SK-N-SH (cell line): ENCODE results near the gene PDLIM5. TPM values are rescaled to one million over a fixed set of nuclear protein-coding genes. Genes with fewer than 3 reads are reported as not detected.

Experiments used
- CTCF ChIA-PET: fragments of 300-600, 350-600 bp; formaldehyde crosslinking; extraction: SDS; loops from one replicate; lab custom pipeline; 2021; lab: Yijun Ruan, JAX
- POLR2A ChIA-PET: fragments of 350-600 bp; sonication (Branson Sonifier 250); formaldehyde crosslinking; extraction: SDS; loops from one replicate; lab custom pipeline; 2020; ENCODE audit warnings: antibody characterized with exemption, inconsistent platforms; lab: Yijun Ruan, JAX
- DNase-seq: peaks from one replicate; pipeline ENCODE4 v3.0.0; 2012
- H2AFZ ChIP-seq: fragments of 200-600 bp; sonication (generic); 2 replicates; pipeline ENCODE4 v1.8.1; 2016; ENCODE audit warnings: antibody characterized with exemption, mild to moderate bottlenecking, low read depth
- H3F3A ChIP-seq: fragments of 200-600 bp; sonication (generic); replicated peaks from 2 replicates; pipeline ENCODE3; 2016; ENCODE audit warnings: antibody characterized with exemption, mild to moderate bottlenecking; ENCODE audit not compliant: insufficient read depth
- H3K27ac ChIP-seq, 2 experiments: fragments of 200-500 bp in 1 of 2; fragments of 200-600 bp in 1 of 2; sonication (Bioruptor generic) in 1 of 2; sonication (generic), shearing (Covaris generic) in 1 of 2; 2 replicates each; pipeline versions ENCODE4 v1.5.1 to v1.6.1; 2014 to 2016; ENCODE audit warnings: low read depth in 2 of 2, inconsistent platforms in 1 of 2, low read length in 1 of 2, mild to moderate bottlenecking in 1 of 2, mixed read lengths in 1 of 2
- H3K27me3 ChIP-seq: fragments of 200-600 bp; sonication (generic), shearing (Covaris generic); 2 replicates; pipeline ENCODE4 v1.6.1; 2016; ENCODE audit warnings: mixed run types; ENCODE audit not compliant: insufficient read depth
- H3K36me3 ChIP-seq, 2 experiments: fragments of 200-500 bp in 1 of 2; fragments of 200-600 bp in 1 of 2; sonication (Bioruptor generic) in 1 of 2; sonication (generic) in 1 of 2; replicated peaks in 1 of 2; 2 replicates each; pipeline versions ENCODE3 to v1.5.1; 2014 to 2016; ENCODE audit warnings: low read length in 1 of 2, mild to moderate bottlenecking in 1 of 2; ENCODE audit not compliant: insufficient read depth in 2 of 2, control insufficient read depth in 1 of 2
- H3K4me1 ChIP-seq, 2 experiments: fragments of 200-500 bp in 1 of 2; fragments of 200-600 bp in 1 of 2; sonication (Bioruptor generic) in 1 of 2; sonication (generic), shearing (Covaris generic) in 1 of 2; 2 replicates each; pipeline versions ENCODE4 v1.5.1 to v1.6.1; 2014 to 2016; ENCODE audit warnings: low read depth in 1 of 2, low read length in 1 of 2, mixed run types in 1 of 2; ENCODE audit not compliant: insufficient read depth in 2 of 2, control insufficient read depth in 1 of 2
- H3K4me2 ChIP-seq: fragments of 200-600 bp; sonication (generic), shearing (Covaris generic); 2 replicates; pipeline ENCODE4 v1.6.1; 2017; ENCODE audit warnings: mixed run types
- H3K4me3 ChIP-seq, 2 experiments: fragments of 200-500 bp in 1 of 2; fragments of 200-600 bp in 1 of 2; sonication (Bioruptor generic) in 1 of 2; sonication (generic), shearing (Covaris generic) in 1 of 2; 2 replicates each; pipeline versions ENCODE4 v1.5.1 to v1.8.1; 2014 to 2016; ENCODE audit warnings: low read depth in 2 of 2, inconsistent platforms in 1 of 2, low read length in 1 of 2, mild to moderate bottlenecking in 1 of 2, mixed read lengths in 1 of 2, moderate library complexity in 1 of 2
- H3K79me2 ChIP-seq: fragments of 200-600 bp; sonication (generic); 2 replicates; pipeline ENCODE4 v1.8.1; 2017; ENCODE audit warnings: mild to moderate bottlenecking; ENCODE audit not compliant: insufficient read depth
- H3K9ac ChIP-seq: fragments of 200-600 bp; sonication (generic); 2 replicates; pipeline ENCODE4 v1.6.1; 2017; ENCODE audit warnings: mixed run types
- H3K9me2 ChIP-seq: fragments of 200-600 bp; sonication (generic); 2 replicates; pipeline ENCODE4 v1.6.1; 2017; ENCODE audit warnings: mixed run types
- H3K9me3 ChIP-seq: fragments of 200-600 bp; sonication (generic); 2 replicates; pipeline ENCODE4 v1.6.1; 2017; ENCODE audit warnings: mixed run types, mild to moderate bottlenecking, moderate library complexity
- H4K20me1 ChIP-seq: fragments of 200-600 bp; sonication (generic); 2 replicates; pipeline ENCODE4 v1.6.1; 2017; ENCODE audit warnings: mild to moderate bottlenecking, mixed run types; ENCODE audit not compliant: insufficient read depth
- CTCF ChIP-seq: fragments of 200-600 bp; sonication (generic); IDR thresholded peaks from 2 replicates; pipeline ENCODE4 v1.6.1; 2017; ENCODE audit warnings: antibody characterized with exemption, mild to moderate bottlenecking, moderate library complexity
- ELF1 ChIP-seq: IDR thresholded peaks from 2 replicates; pipeline ENCODE4 v1.4.0; 2012
- EP300 ChIP-seq, 2 experiments: IDR thresholded peaks; 2 replicates each; pipeline versions ENCODE4 v1.4.0 to v1.6.1; 2012; ENCODE audit warnings: borderline replicate concordance in 1 of 2, low read depth in 1 of 2, low read length in 1 of 2
- EZH2phosphoT487 ChIP-seq: fragments of 200-600 bp; sonication (generic); IDR thresholded peaks from 2 replicates; pipeline ENCODE4 v1.6.1; 2017; ENCODE audit warnings: low read depth, mixed run types, mild to moderate bottlenecking, antibody characterized with exemption, moderate library complexity, borderline replicate concordance
- GATA2 ChIP-seq: sonication (generic); formaldehyde crosslinking; IDR thresholded peaks from 2 replicates; pipeline ENCODE4 v1.5.0; 2020; ENCODE audit warnings: mild to moderate bottlenecking, missing genetic modification reagents
- IRF3 ChIP-seq: fragments of 150-350 bp; IDR thresholded peaks from 2 replicates; pipeline ENCODE4 v1.6.1; 2016; ENCODE audit warnings: mild to moderate bottlenecking, low read depth, low read length
- MAX ChIP-seq: IDR thresholded peaks from 2 replicates; pipeline ENCODE4 v1.4.0; 2012; ENCODE audit warnings: low read depth
- MXI1 ChIP-seq: IDR thresholded peaks from 2 replicates; pipeline ENCODE4 v1.6.1; 2012; ENCODE audit warnings: mild to moderate bottlenecking, low read depth, low read length, improper control_type of control experiment
- PBX3 ChIP-seq: IDR thresholded peaks from 2 replicates; pipeline ENCODE4; 2012
- POLR2AphosphoS5 ChIP-seq: IDR thresholded peaks from 2 replicates; pipeline ENCODE4 v1.6.1; 2012; ENCODE audit warnings: low read depth, low read length
- REST ChIP-seq: IDR thresholded peaks from 2 replicates; pipeline ENCODE4 v1.6.1; 2012; ENCODE audit warnings: mild to moderate bottlenecking, low read depth, low read length, moderate library complexity
- RFX5 ChIP-seq: IDR thresholded peaks from 2 replicates; pipeline ENCODE4 v1.6.1; 2012; ENCODE audit warnings: mild to moderate bottlenecking, improper control_type of control experiment, low read length
- TAF1 ChIP-seq: IDR thresholded peaks from 2 replicates; pipeline ENCODE4 v1.6.1; 2012; ENCODE audit warnings: low read depth, mild to moderate bottlenecking, low read length, moderate library complexity, borderline replicate concordance
- USF2 ChIP-seq: fragments of 150-350 bp; IDR thresholded peaks from 2 replicates; pipeline ENCODE4 v1.6.1; 2017; ENCODE audit warnings: antibody characterized with exemption, low read length, low read depth, borderline replicate concordance
- YY1 ChIP-seq: IDR thresholded peaks from 2 replicates; pipeline ENCODE4 v1.4.0; 2012; ENCODE audit warnings: low read depth, mild to moderate bottlenecking
- ZBTB33 ChIP-seq: IDR thresholded peaks from 2 replicates; pipeline ENCODE4 v1.4.0; 2012; ENCODE audit warnings: low read depth, borderline replicate concordance
- WGBS: methylation state at CpG from one replicate; pipeline ENCODE4 v1.1.6; 2017; ENCODE audit warnings: low lambda C conversion rate; 5-methylcytosine and 5-hydroxymethylcytosine counted together
- polyA plus RNA-seq, 3 experiments: library from polyadenylated mRNA; depleted of rRNA; stranded (reverse); fragments of >200 nt; gene quantifications; 2 replicates each; pipeline ENCODE4 v1.2.3, GENCODE V29; 2012

Gene PDLIM5
- polyA plus RNA-seq, 1 of the 3 experiments (the other 2 are of a cell fraction) = 36.7 TPM

- CTCF ChIA-PET = interaction anchor here (0.9 kb wide), 1 partner anchor 634 kb away, joined by 3 read pairs; no protein-coding TSS in a partner anchor
- Histone ChIP-seq H3K9me2 (no peaks in the 10 kb centered on the region), H2AFZ (no peak overlapping the region), H3K9ac (no peak overlapping the region)
- no peak for TF ChIP-seq CTCF
- TF ChIP-seq MXI1 = no peak
- no peak for TF ChIP-seq EZH2phosphoT487
- TF ChIP-seq GATA2 (CRISPR knock-in tag) = no peak
- TF ChIP-seq IRF3 = no peak
- no peak for TF ChIP-seq REST
- TF ChIP-seq POLR2AphosphoS5 = no peak
- TF ChIP-seq TAF1 = no peak
- no peak for TF ChIP-seq ELF1
- TF ChIP-seq MAX = no peak
- TF ChIP-seq PBX3 = no peak
- TF ChIP-seq YY1 = no peak
- TF ChIP-seq ZBTB33 = no peak
- no peak for TF ChIP-seq EP300 (IDR thresholded peaks at IDR 0.05; ENCODE audit: borderline replicate concordance in 1 of 2, low read depth in 1 of 2, low read length in 1 of 2)
- no peak for TF ChIP-seq USF2
- TF ChIP-seq RFX5 = no peak
- TF ChIP-seq, all 33 proteins: peak for 0
- Histone ChIP-seq H3F3A (no peaks in the 10 kb centered on the region), H3K27me3 (no peaks in the 10 kb centered on the region), H3K4me3 (no peak overlapping the region), H4K20me1 (peaks cover 38% of the 10 kb centered on the region), H3K27ac (no peak overlapping the region), H3K36me3 (peaks cover 14 to 45% of the 10 kb centered on the region in 2 experiments), H3K9me3 (no peaks in the 10 kb centered on the region), H3K4me2 (no peak overlapping the region), H3K4me1 (peaks cover 3 to 10% of the 10 kb centered on the region in 2 experiments; a peak in 3 of 4 replicates), H3K79me2 (peaks cover 100% of the 10 kb centered on the region)
- whole genome bisulfite sequencing = 79% methylated on average over 3 of the region's 3 CpGs
- DNase-seq = no peak
- POLR2A ChIA-PET = no interaction called here
These were observed 6.9 kb downstream of the PDLIM5 start for GRCh38 chr4:94458682-94459081.
